Measurements from ENCODE around the gene GULP1.
"Not testable (repeated sequence)": the region's sequence is repeated elsewhere in the genome, so short reads cannot be mapped to it uniquely, and the experiment has no call there.

GULP1 gene

GRCh38 chr2:188291617-188292347 is at the start of gene GULP1:
Gene GULP1, plus strand, starts transcription at chr2:188291874. Its CDS starts 185,829 bp downstream, at chr2:188477703.
- DNase-seq = peak; percentile 91

- DNase-seq = no peak
These were observed 48.3 kb upstream of the GULP1 start for GRCh38 chr2:188243381-188243780.

- DNase-seq = no peak
These were observed 47.3 kb upstream of the GULP1 start for GRCh38 chr2:188244383-188244782.

GRCh38 chr2:188245230-188245629 is 46.4 kb upstream of the GULP1 start:
- DNase-seq = no peak

- DNase-seq = no peak
These were observed 43.2 kb upstream of the GULP1 start for GRCh38 chr2:188248513-188248912.

GRCh38 chr2:188251034-188251433 is 40.6 kb upstream of the GULP1 start:
- DNase-seq = no peak

- DNase-seq = no peak
These were observed 35.3 kb upstream of the GULP1 start for GRCh38 chr2:188256420-188256819.

- DNase-seq = no peak
These were observed 26.4 kb upstream of the GULP1 start for GRCh38 chr2:188265315-188265714.

- DNase-seq = no peak
These were observed 23.9 kb upstream of the GULP1 start for GRCh38 chr2:188267776-188268175.

GRCh38 chr2:188269004-188269403 is 22.7 kb upstream of the GULP1 start:
- no peak for DNase-seq

- no peak for DNase-seq
These were observed 19.6 kb upstream of the GULP1 start for GRCh38 chr2:188272121-188272520.

GRCh38 chr2:188274274-188274673 is 17.4 kb upstream of the GULP1 start:
- no peak for DNase-seq

- no peak for DNase-seq
These were observed 15.4 kb upstream of the GULP1 start for GRCh38 chr2:188276255-188276654.

GRCh38 chr2:188277786-188278185 is 13.9 kb upstream of the GULP1 start:
- DNase-seq = no peak

- DNase-seq = no peak
These were observed 13.1 kb upstream of the GULP1 start for GRCh38 chr2:188278388-188279092.

GRCh38 chr2:188279093-188279445 is 12.6 kb upstream of the GULP1 start:
- DNase-seq = no peak

- no peak for DNase-seq
These were observed 10.9 kb upstream of the GULP1 start for GRCh38 chr2:188280811-188281222.

- DNase-seq = no peak
These were observed 8.8 kb upstream of the GULP1 start for GRCh38 chr2:188282907-188283306.

- DNase-seq = not testable (repeated sequence)
These were observed 7.4 kb upstream of the GULP1 start for GRCh38 chr2:188284251-188284650.

GRCh38 chr2:188285049-188285448 is 6.6 kb upstream of the GULP1 start:
- DNase-seq = no peak

GRCh38 chr2:188285774-188286173 is 5.9 kb upstream of the GULP1 start:
- DNase-seq = no peak

GRCh38 chr2:188291142-188291616 is 495 bp upstream of the GULP1 start:
- DNase-seq = no peak

GRCh38 chr2:188292348-188293239 is 920 bp downstream of the GULP1 start:
- peak; percentile 87 for DNase-seq
